ENCODE results near the gene CACNA1E. TPM values are rescaled to one million over a fixed set of nuclear protein-coding genes. Genes with fewer than 3 reads are reported as not detected.

CACNA1E gene
- total and polyA plus RNA-seq, 2 of the 13 experiments (the other 11 are each of a cell fraction or from before 2014, with no cell fraction given): not detected

GRCh38 chr1:181497870-181498269 is 14.6 kb downstream of the CACNA1E start (continued):
- no peak for TF ChIP-seq ZNF282 (IDR thresholded peaks at IDR 0.05; ENCODE audit: partially characterized antibody)
- no peak for TF ChIP-seq ZNF10 (CRISPR knock-in tag; IDR thresholded peaks at IDR 0.05; ENCODE audit: borderline replicate concordance, low read depth)
- TF ChIP-seq ZSCAN5A (CRISPR knock-in tag; IDR thresholded peaks at IDR 0.05; ENCODE audit: borderline replicate concordance): no peak
- no peak for TF ChIP-seq ATF7 (IDR thresholded peaks at IDR 0.05)
- TF ChIP-seq ATF7 (CRISPR knock-in tag; IDR thresholded peaks at IDR 0.05): no peak
- TF ChIP-seq ETV6 (CRISPR knock-in tag; conservative IDR thresholded peaks at IDR 0.05): no peak
- no peak for TF ChIP-seq EP300 (IDR thresholded peaks at IDR 0.05; ENCODE audit: low read depth in 2 of 2, low read length in 2 of 2)
- no peak for TF ChIP-seq EP300 (CRISPR knock-in tag; IDR thresholded peaks at IDR 0.05; ENCODE audit: borderline replicate concordance)
- TF ChIP-seq ZHX2 (IDR thresholded peaks at IDR 0.05; ENCODE audit: low read depth): no peak
- TF ChIP-seq ZHX2 (CRISPR knock-in tag; IDR thresholded peaks at IDR 0.05; ENCODE audit: borderline replicate concordance): no peak
- TF ChIP-seq ZFP62 (CRISPR knock-in tag; IDR thresholded peaks at IDR 0.05): no peak
- TF ChIP-seq SUZ12 (IDR thresholded peaks at IDR 0.05; ENCODE audit: low read depth, low read length): no peak
- TF ChIP-seq SP140L (CRISPR knock-in tag; IDR thresholded peaks at IDR 0.05; ENCODE audit: borderline replicate concordance): no peak
- no peak for TF ChIP-seq ZNF256 (CRISPR knock-in tag; conservative IDR thresholded peaks at IDR 0.05)
- no peak for TF ChIP-seq CSRNP1 (CRISPR knock-in tag; IDR thresholded peaks at IDR 0.05)

Data from HepG2 (cell line).